Occipital lobe (tissue), 3 donors: ENCODE results near the gene ABHD2. TPM values are rescaled to one million over a fixed set of nuclear protein-coding genes. Genes with fewer than 3 reads are reported as not detected.
A peak's percentile ranks its signal among the peaks of the same experiment; 100 is the strongest.
"Not testable (repeated sequence)": the region's sequence is repeated elsewhere in the genome, so short reads cannot be mapped to it uniquely, and the experiment has no call there.

Source experiments
- DNase-seq: peaks from one replicate; lab custom pipeline; 2025; lab: John Stamatoyannopoulos, UW
- small RNA-seq: library from RNA; depleted of rRNA; stranded (forward); fragments of <200 nt; gene quantifications from one replicate; pipeline ENCODE3, GENCODE V24; 2014
- total RNA-seq: library from RNA; depleted of rRNA; stranded (reverse); fragments of >200 nt; gene quantifications from one replicate; pipeline ENCODE4 v1.2.3, GENCODE V29; 2014

The ABHD2 gene
- total RNA-seq, 1 donor from 2014 or later: 55.2 TPM

DNA sequence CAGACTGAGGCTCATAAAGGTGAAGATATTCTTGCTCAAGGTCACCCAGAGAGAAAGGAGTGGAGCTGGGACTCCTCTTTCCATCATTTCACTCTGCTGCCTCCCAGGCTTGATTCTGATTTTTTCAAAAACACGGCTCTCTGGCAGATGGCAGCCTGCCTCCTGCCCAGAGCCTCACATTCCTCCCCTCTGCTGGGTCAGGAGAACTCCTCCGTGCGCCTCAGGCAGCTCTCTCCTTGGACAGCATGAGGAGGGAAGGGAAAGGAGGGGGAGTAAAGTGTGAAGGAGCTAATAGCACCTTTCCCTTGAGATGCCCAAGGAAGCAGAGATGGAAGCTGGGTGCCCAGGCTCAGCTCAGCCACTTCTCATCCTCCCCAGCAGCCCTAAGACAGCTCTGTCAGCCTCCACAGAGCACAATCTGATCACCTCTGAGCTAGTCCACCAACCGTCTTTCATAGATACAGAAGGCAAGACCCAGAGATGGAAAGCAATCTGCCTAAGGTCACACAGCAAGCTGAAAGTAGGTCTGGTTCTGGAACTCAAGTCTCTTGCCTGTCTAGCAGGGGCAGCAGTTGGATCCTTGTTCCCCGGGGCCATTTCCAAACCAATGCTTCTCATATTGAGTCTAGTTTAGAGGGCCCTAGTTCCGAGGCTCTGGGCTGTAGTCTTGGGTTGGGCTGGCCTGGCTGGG is 129.6 kb downstream of the ABHD2 start:
- no peak for DNase-seq

GRCh38 chr15:89218531-89218930 is 130.3 kb downstream of the ABHD2 start:
- DNase-seq: no peak

GRCh38 chr15:89221543-89221942 is 133.3 kb downstream of the ABHD2 start, which contains the start of gene RLBP1:
Gene RLBP1, minus strand, starts transcription at chr15:89221579. Its CDS starts 2,604 bp downstream, at chr15:89218975.
- no peak for DNase-seq

- no peak for DNase-seq
Observed at GRCh38 chr15:89225588-89225987, 137.3 kb downstream of the ABHD2 start.

DNA sequence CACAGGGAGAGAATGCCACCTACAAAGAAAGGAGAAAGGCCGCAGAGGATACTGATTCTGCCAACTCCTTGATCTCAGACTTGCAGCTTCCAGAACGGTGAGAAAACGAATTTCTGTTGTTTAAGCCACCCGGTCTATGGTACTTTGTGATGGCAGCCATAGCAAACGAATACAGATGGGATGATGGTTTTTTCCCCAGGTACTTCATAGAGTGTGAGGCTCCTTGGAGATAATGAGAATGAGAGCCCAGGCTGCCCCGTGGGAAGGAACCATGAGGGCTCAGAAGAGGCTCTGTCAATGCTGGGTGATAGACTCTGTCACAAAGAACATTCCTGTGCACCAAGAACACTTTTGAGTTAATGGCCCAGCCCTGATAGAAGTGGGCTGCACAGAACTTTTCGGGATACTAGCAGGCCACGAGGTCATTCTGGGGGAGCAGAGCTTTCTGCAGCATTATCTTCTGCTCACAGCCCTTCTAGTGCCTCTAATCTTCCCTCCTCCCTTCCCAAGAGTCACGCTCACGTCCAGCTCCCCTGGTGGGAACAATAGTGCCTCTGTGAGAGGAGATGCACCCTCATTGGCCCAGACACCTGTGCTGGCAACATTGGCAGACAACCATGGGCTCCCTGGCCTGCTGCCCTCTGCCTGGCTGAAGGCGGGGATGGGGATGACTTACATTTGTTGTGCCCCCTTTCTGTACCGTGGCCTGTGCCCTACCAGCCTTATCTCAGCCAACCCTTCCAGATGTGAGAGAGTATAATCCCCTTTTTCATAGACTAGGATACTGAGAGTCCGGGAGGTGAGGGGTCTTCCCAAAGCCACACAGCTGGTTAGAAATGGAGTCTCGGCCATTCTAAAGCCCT is 138.3 kb downstream of the ABHD2 start:
- DNase-seq: no peak

DNA sequence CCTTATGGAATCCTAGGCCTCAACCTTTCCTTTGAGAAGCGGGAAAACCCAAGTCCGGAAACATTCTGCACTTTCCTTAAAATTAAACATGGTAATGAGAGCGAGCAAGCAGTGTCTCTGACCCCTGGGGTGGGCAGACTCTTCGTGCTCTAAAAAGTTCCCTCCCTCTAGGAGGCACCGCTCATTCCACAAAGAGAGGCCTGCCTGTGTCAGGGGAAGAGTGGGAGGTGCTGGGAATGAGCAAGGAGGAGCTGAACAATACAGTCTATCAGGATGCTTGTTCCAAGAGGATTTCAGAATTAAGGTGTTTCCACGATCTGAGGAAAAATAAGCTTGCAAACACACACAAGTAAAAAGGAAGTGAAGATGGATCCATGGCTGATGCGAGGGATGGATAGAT is 139.2 kb downstream of the ABHD2 start:
- no peak for DNase-seq

DNA sequence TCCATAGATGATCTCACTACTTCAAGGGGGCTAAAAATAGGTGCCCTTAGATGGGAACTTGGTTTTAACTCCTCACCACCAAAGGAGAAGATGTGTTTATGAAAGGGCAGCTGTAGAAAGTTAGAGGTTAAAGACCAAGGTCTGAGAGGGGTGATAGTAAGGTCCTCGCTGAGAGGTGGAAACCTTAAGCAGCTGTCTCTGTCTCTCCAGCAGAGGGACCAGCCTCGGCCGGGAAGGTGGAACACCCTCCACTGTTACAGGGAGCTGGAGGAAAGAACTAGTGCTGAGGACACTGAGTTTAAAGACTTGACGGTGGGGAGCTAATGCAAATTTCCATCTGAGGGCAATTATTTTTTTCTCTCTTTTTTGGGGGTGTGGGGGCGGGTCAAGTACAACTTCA is 142.0 kb downstream of the ABHD2 start:
- DNase-seq: no peak

GRCh38 chr15:89231832-89232231 is 143.6 kb downstream of the ABHD2 start:
- DNase-seq: no peak

DNA sequence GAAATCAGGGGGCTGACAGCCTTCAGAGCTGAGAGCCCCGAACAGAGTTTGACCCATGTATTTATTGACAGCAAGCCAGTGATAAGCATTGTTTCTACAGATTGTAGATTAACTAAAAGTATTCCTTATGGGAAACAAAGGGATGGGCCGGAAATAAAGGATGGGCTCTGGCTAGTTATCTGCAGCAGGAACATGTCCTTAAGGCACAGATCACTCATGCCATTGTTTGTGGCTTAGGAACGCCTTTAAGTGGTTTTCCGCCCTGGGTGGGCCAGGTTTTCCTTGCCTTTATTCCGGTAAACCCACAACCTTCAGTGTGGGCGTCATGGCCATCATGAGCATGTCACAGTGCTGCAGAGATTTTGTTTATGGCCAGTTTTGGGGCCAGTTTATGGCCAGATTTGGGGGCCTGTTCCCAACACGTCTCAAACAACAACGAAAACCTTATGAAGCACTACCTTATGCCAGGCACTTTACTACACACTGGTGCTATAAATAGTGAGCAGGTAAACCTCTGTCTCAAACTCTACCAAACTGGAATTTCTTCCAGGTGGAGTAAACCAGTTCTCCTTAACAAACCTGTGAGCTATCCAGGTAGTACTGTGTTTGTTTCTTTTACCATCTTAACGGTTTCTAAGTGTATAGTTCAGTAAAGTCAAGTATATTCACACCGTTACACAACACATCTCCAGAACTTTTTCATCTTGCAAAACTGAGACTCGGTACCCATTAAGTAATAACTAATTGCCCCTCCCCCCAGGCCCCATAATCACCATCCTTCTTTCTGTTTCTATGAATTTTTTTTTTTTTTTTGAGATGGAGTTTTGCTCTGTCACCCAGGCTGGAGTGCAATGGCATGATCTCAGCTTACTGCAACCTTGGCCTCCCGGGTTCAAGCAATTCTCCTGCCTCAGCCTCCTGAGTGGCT is 151.9 kb downstream of the ABHD2 start:
- not testable (repeated sequence) for DNase-seq

- no peak for DNase-seq
Observed at GRCh38 chr15:89243046-89243690, 154.9 kb downstream of the ABHD2 start.

DNA sequence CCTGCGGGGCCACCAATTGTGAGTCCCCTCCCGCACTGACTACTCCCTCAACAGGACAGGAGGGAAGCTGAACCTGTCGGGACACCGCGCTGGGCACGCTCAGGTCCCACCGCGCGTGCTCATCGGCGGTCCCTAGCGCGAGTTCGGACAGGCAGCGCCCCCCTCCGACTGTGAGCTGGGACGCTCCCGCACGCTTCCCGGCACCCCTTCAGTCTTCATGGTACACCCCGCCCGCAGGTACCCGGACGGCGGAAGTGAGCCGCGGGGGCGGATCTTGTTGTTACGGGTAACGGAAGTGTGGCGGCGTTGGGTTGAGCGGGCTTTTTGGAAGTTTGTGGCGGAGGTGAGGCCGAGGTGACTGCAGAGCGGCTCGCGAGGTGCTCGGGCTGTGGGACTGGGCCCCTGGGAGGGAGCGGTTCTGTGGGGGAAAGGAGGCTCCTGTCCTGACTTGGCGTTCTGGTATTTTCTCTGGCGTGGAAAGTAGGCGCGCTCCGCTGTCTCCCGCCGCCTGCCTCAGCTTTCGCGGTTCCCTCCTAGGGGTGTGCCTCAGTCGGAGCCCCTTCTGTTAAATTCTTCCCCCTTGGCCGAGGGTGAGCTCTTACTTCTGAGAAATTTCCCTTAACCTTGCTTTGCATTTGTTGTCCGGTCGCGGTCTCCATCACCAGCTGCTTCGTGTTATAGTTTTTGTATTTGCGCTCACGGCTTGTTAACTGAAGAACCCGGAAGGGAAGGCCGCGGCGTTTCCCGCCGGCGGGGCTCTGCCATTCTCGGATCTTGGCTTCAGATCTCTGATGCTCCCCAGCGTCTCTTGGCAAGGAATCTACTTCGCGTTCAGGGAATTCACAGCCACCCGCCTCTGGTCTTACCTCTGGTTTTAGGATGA is 155.7 kb downstream of the ABHD2 start, which contains the start of gene FANCI:
TSS of gene FANCI (plus strand) at position 289 of the 883 bp plus-strand sequence. CDS start 3,669 bp downstream, outside the sequence.
- peak; percentile 94 for DNase-seq

DNA sequence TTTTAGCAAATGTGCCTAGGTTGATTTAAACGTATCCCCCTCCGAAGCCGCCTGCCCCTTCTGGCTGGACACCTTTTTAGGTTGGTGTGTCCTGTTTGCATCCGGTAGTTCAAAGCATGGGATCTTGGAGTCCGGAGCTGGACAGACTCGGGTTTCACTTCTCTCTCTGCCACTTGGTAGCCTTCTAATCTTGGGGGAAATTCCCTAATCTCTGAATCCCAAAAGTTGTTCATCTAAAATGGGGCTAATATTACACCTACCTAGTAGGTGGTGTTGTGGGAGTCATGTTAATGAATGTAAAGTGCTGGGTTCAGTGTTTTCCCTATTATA is 156.3 kb downstream of the ABHD2 start:
- no peak for DNase-seq

GRCh38 chr15:89247446-89247845 is 159.2 kb downstream of the ABHD2 start:
- DNase-seq: no peak

GRCh38 chr15:89248584-89248983 is 160.3 kb downstream of the ABHD2 start:
- DNase-seq: no peak

- DNase-seq: not testable (repeated sequence)
Observed at GRCh38 chr15:89250142-89250541, 161.9 kb downstream of the ABHD2 start.

Small RNA genes within 50 kb of the gene (small RNA-seq; reads per million reads assigned to genes)
- not detected for gene RNU7-195P

Other genes starting within 250 kb of the ABHD2 start
- gene HAPLN3, start 192.9 kb upstream of the ABHD2 start, total RNA-seq: 8.7 TPM
- 15.9 TPM for gene MFGE8, start 175.1 kb upstream of the ABHD2 start, total RNA-seq
- 2.3 TPM for gene RLBP1, start 133.1 kb downstream of the ABHD2 start, total RNA-seq
- gene FANCI, start 155.5 kb downstream of the ABHD2 start, total RNA-seq: 12.6 TPM
- 38.4 TPM for gene POLG, start 246.4 kb downstream of the ABHD2 start, total RNA-seq